Measurements from ENCODE around the gene STPG2. TPM values are rescaled to one million over a fixed set of nuclear protein-coding genes. Genes with fewer than 3 reads are reported as not detected.

STPG2 gene
- total RNA-seq, 1 experiment from 2014 or later, result 0.20 TPM

DNA sequence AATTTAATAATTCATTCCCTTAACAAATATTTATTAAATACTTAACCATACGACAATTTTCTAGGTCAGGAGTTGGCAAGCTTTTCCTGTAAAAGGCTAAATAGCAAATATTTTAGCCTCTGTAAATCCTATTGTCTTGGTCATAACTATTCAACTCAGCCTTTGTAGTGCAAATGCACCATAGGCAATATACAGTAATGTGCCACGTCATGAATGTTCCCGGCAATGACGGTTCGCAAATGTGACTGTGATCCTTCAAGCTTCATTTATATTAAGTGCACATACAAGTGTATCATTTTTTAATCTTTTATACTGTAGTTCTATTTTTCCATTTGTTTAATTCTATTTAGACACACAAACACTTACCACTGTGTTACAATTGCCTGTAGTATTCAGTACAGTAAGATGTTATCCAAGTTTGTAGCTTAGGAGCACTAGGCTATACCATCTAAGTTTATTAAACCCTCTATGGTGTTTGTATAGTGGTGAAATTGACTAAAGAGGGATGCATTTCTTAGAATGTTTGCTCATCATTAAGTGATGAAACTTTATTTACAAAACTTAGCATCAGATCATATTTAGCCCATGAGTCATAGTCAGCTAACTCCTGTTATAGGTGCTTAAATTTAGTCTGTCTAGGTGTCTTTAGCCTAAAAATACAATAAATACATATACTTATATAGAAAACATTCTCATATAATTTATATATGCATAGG, 553.6 kb downstream of the STPG2 start:
- Histone ChIP-seq H3K56ac (ENCODE audit: insufficient read length, low read depth, low read length) (no peak overlapping the region), H4K20me1 (ENCODE audit: control insufficient read depth, insufficient read depth, insufficient read length) (no peaks in the 10 kb centered on the region), H3K4me2 (ENCODE audit: insufficient read depth, insufficient read length, low read length) (no peak overlapping the region), H4K91ac (ENCODE audit: insufficient read length, low read depth, low read length) (no peak overlapping the region), H3K27ac (ENCODE audit: insufficient read length, low read depth, low read length) (no peak overlapping the region), H2BK5ac (ENCODE audit: insufficient read length, low read length) (no peak overlapping the region), H3T11ph (ENCODE audit: low read length) (no peak overlapping the region), H3K23ac (ENCODE audit: insufficient read length, low read depth, low read length) (no peak overlapping the region), H3K23me2 (ENCODE audit: insufficient read length, low read depth, low read length, poor library complexity, severe bottlenecking) (no peaks in the 10 kb centered on the region), H3K79me2 (ENCODE audit: insufficient read depth, low read length) (no peaks in the 10 kb centered on the region), H3K79me1 (ENCODE audit: insufficient read depth, low read depth, low read length, poor library complexity, severe bottlenecking) (no peaks in the 10 kb centered on the region), H2BK20ac (ENCODE audit: low read depth, low read length, poor library complexity, severe bottlenecking) (no peak overlapping the region), H3K9ac (ENCODE audit: extremely low read depth, insufficient read length, low read length) (no peak overlapping the region), H2BK120ac (ENCODE audit: low read depth, low read length, poor library complexity, severe bottlenecking) (no peak overlapping the region), H2BK15ac (ENCODE audit: low read depth, low read length) (no peak overlapping the region), H3K4me1 (ENCODE audit: insufficient read depth, low read length) (no peaks in the 10 kb centered on the region), H3K9me3 (ENCODE audit: control insufficient read depth, low read depth, low read length) (no peaks in the 10 kb centered on the region), H3K18ac (ENCODE audit: insufficient read length, low read depth, low read length) (no peak overlapping the region), H4K8ac (replicated peaks; ENCODE audit: insufficient read length, low read depth, low read length) (no peak overlapping the region), H2AFZ (ENCODE audit: low read length) (no peak overlapping the region), H3K27me3 (ENCODE audit: insufficient read depth, low read length) (no peaks in the 10 kb centered on the region), H3K14ac (ENCODE audit: insufficient read depth, low read length) (no peak overlapping the region), H4K5ac (ENCODE audit: insufficient read length, low read depth, low read length) (no peak overlapping the region), H3K4ac (ENCODE audit: low read depth, low read length) (no peak overlapping the region), H2BK12ac (ENCODE audit: insufficient read length, low read depth, low read length) (no peak overlapping the region), H2AK5ac (ENCODE audit: insufficient read length, low read length) (no peak overlapping the region)
- Mint-ChIP-seq H3K27ac (no peak overlapping the region), H3K4me1 (no peaks in the 10 kb centered on the region), H3K9me3 (peaks cover 3 to 5% of the 10 kb centered on the region in 2 experiments; a peak in 4 of 5 replicates), H3K4me3 (no peak overlapping the region), H3K36me3 (ENCODE audit: insufficient read depth in 1 of 3, low read depth in 3 of 3) (no peaks in the 10 kb centered on the region; a peak in 1 of 7 replicates), H3K27me3 (ENCODE audit: low read depth) (peaks cover 1% of the 10 kb centered on the region; the same call in 1 of the 2 replicates)
- TF ChIP-seq, protein P1, sequence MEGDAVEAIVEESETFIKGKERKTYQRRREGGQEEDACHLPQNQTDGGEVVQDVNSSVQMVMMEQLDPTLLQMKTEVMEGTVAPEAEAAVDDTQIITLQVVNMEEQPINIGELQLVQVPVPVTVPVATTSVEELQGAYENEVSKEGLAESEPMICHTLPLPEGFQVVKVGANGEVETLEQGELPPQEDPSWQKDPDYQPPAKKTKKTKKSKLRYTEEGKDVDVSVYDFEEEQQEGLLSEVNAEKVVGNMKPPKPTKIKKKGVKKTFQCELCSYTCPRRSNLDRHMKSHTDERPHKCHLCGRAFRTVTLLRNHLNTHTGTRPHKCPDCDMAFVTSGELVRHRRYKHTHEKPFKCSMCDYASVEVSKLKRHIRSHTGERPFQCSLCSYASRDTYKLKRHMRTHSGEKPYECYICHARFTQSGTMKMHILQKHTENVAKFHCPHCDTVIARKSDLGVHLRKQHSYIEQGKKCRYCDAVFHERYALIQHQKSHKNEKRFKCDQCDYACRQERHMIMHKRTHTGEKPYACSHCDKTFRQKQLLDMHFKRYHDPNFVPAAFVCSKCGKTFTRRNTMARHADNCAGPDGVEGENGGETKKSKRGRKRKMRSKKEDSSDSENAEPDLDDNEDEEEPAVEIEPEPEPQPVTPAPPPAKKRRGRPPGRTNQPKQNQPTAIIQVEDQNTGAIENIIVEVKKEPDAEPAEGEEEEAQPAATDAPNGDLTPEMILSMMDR (conservative IDR thresholded peaks at IDR 0.05), result no peak
- WGBS (ENCODE audit: extremely low coverage, insufficient read length, low lambda C conversion rate), result no CpG with 5 or more reads among the region's 5 CpGs
- DNase-seq, result no peak

Measured in H9 (cell line).